Uterus (tissue), 2 donors: Measurements from ENCODE around the gene SMAD4.

Experiments
- POLR2A ChIP-seq, 2 donors: fragments of 450-650 bp; IDR thresholded peaks; one replicate each; pipeline ENCODE4 v1.6.1; 2016; ENCODE audit warnings: antibody characterized with exemption in 2 of 2, mild to moderate bottlenecking in 1 of 2, moderate library complexity in 1 of 2
- TF ChIP-seq, protein P1 (sequence below), 4 experiments: fragments of 200-600 bp in 2 of 4; fragments of 450-650 bp in 2 of 4; sonication (generic) in 2 of 4; IDR thresholded peaks; one replicate each; pipeline ENCODE4 v1.5.1; 2016 to 2019; ENCODE audit warnings: antibody characterized with exemption in 4 of 4, mild to moderate bottlenecking in 2 of 4, moderate library complexity in 1 of 4

DNA sequence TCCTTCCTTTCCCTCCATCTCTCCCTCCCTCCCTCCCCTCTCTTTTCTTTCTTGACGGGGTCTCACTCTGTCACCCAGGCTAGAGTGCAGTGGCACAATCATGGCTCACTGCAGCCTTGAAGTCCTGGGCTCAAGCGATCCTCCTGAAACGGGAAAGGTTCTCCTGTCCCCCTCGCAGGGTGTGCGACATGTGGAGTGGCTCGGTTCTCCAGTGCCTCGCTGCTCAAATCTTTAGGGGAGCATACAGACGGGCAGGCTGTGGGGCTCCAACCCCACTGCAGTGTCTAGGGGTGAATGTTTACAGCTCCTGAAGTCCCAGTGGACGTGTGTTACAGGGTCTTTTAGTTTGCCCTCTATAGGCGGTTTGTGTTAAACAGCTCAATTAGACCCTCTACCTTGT is 93.5 kb downstream of the SMAD4 start:
- TF ChIP-seq, protein P1, sequence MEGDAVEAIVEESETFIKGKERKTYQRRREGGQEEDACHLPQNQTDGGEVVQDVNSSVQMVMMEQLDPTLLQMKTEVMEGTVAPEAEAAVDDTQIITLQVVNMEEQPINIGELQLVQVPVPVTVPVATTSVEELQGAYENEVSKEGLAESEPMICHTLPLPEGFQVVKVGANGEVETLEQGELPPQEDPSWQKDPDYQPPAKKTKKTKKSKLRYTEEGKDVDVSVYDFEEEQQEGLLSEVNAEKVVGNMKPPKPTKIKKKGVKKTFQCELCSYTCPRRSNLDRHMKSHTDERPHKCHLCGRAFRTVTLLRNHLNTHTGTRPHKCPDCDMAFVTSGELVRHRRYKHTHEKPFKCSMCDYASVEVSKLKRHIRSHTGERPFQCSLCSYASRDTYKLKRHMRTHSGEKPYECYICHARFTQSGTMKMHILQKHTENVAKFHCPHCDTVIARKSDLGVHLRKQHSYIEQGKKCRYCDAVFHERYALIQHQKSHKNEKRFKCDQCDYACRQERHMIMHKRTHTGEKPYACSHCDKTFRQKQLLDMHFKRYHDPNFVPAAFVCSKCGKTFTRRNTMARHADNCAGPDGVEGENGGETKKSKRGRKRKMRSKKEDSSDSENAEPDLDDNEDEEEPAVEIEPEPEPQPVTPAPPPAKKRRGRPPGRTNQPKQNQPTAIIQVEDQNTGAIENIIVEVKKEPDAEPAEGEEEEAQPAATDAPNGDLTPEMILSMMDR (IDR thresholded peaks at IDR 0.05): no peak
- TF ChIP-seq POLR2A (IDR thresholded peaks at IDR 0.05): no peak
